ENCODE data around the gene CPSF6. TPM values are rescaled to one million over a fixed set of nuclear protein-coding genes. Genes with fewer than 3 reads are reported as not detected.
A peak's percentile ranks its signal among the peaks of the same experiment; 100 is the strongest.
"Not testable (repeated sequence)": the region's sequence is repeated elsewhere in the genome, so short reads cannot be mapped to it uniquely, and the experiment has no call there.

The CPSF6 gene, protein sequence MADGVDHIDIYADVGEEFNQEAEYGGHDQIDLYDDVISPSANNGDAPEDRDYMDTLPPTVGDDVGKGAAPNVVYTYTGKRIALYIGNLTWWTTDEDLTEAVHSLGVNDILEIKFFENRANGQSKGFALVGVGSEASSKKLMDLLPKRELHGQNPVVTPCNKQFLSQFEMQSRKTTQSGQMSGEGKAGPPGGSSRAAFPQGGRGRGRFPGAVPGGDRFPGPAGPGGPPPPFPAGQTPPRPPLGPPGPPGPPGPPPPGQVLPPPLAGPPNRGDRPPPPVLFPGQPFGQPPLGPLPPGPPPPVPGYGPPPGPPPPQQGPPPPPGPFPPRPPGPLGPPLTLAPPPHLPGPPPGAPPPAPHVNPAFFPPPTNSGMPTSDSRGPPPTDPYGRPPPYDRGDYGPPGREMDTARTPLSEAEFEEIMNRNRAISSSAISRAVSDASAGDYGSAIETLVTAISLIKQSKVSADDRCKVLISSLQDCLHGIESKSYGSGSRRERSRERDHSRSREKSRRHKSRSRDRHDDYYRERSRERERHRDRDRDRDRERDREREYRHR
- total RNA-seq (2014; rRNA removed; shearing (Covaris generic)): 87.4 and 104 TPM in 2 replicates

DNA sequence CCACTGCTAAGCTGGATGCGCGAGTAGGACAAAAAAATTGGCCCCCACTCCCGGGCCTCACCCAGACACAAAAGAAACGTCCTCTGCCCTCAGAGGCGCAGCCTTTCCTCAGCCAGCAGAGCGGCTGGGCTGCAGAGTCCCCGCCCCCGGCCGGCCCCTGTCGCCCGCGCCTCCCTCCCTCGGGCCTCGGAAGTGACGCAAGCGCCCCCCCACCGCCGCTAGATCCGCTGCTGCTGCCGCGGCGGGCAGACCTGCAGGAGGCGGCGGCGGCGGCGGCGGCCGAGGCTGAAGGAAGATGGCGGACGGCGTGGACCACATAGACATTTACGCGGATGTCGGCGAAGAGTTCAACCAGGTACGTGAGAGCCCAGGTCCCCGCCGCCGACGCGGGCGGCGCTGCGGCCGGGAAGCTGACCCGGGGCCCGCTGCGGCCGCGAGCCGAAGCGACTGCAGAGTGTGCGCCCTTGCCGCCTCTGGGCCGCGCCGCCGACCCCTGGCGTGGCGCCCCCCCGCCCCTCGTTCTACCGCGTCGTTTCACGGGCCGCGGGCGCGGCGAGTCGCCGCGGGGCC, at the start of gene CPSF6:
CPSF6 (plus strand) TSS at position 218 of the 570 bp plus-strand sequence; CDS start at position 296, 78 bp downstream.
- peak; percentile 90 for DNase-seq (ENCODE audit: low spot score)

DNA sequence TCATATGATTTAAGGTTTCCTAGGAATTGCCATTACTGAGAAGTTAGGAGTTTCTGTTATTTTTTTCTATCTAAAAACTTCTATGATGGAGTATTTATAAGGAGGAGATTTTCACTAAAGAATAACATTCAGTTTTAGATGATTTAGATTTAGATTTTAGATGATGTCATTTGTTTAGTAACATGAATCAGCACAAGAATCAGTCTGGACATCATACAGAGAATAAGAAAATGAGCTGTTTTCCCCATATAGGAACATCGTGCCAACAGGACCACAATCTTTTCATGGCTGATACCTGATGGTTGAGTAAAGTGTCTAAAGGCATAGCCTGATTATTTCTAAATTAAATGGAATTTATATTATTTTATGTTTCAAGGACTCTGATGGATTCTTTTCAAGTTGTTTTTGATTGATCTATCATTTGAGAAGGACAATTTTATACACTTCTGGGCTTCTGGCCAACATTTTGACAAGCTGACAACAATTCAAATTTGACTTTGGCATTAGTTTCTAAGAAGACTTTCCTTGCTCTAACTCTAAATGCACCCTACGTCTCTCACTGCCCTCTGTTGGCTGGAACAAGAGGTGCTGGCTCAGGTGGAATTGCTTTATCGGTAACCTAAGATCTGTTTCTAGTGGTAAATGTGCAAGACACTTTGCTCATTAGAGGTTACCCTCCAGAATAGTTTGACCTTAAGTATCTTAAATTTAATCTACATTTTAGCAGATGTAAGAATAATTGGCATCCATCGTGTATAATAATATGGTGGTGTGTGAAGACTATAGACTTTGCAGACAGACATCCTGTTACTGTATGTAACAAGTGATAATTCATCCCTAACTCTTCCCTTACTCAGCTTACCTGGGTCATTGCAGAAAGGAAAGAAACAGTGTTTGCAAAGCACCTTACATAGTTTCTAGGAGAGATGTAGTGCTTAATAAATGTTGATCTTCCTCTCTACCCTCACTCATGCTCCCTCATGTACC, 42.8 kb upstream of the CPSF6 start:
- DNase-seq (ENCODE audit: low spot score): peak; percentile 44

DNA sequence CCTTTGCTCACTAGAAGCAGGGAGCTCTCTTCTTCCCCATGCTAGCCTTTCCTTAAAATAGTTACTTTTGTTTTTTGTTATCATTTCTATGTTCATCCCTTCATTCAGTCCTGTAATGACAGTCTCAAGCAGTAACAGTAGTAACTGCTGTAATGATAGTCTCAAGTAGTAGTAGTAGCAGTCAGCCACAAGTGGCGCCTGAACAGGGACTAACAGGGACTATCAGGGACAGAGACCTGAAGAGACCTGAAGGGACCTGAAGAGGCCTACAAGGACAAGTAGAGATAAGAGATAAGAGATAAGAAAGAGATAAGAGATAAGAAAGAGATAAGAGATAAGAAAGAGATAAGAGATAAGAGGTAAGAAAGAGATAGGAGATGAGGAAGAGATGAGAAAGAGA, 39.4 kb upstream of the CPSF6 start:
- not testable (repeated sequence) for DNase-seq (ENCODE audit: low spot score)

DNA sequence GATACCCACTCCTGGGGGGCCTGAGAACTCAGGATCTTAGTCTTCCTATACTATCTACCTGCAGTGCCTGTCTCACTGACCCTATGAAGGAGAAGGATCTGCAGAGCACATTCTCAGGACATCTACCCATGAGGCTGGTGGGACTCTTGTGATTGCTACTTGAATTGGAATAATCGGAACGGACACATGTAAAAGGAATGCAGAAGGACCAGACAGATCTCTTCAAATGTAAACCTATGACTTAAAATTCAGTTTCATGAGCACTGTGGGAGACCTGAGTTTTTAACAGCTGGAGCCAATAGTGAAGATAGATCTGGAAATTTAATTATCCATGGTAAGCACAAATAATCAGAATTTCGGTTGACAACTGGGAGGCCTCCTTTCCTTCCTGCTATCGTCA, 35.2 kb upstream of the CPSF6 start:
- no peak for DNase-seq (ENCODE audit: low spot score)

DNA sequence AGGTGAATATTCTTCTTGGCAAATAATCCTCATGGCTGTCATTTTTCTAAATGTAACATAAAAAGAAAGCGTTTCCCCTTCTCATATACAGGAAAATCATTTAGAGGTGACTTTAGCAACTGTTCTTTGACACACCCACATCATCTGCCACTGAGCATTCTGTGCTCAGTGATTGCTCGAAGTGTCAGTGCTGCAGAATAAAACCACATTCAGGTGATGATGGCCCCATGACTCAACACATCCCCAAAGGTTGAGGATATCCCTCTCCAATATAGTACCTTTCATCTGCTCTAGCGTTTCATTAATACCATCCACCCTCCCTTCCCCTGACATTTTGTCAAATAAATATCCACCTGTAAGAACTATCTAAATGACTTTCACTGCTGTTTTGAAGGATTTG, 28.7 kb upstream of the CPSF6 start:
- no peak for DNase-seq (ENCODE audit: low spot score)

DNA sequence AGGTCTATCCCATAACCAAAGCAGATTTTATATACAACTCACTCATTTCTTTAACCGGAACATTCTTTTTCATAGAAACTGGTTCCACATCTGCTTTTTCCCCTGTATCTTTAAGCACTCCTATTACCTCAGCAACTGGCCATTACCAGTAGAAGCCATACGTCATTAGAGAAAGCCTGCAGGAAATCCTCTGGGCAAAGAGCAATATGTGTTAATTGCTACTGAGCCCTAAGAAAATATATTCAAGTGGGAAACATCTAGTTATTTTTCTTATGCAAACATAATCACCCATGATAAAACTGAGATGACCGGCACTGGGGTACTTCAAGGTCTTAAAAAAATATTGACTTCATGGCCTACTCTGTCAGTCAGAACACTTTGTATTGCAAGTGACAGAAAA, 28.2 kb upstream of the CPSF6 start:
- DNase-seq (ENCODE audit: low spot score): no peak

DNA sequence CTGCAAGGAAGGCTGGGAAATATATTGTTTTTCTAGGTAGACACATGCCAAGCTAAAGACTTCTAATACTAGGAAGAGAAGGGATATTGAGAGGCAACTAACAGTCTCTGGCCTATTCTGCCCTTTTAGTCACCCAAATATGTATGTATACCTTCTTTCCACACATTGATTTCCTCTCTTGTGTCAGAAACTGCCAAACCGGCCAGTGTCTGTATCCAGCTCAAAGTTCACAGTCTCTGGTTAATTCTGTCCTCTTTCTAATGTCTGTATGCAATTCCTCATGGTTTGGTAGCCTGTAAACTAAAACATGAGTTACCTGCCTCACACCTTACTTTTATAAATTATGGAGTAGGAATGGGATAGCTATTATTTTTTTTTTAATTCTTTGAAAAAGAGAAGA, 25.2 kb upstream of the CPSF6 start:
- no peak for DNase-seq (ENCODE audit: low spot score)

DNA sequence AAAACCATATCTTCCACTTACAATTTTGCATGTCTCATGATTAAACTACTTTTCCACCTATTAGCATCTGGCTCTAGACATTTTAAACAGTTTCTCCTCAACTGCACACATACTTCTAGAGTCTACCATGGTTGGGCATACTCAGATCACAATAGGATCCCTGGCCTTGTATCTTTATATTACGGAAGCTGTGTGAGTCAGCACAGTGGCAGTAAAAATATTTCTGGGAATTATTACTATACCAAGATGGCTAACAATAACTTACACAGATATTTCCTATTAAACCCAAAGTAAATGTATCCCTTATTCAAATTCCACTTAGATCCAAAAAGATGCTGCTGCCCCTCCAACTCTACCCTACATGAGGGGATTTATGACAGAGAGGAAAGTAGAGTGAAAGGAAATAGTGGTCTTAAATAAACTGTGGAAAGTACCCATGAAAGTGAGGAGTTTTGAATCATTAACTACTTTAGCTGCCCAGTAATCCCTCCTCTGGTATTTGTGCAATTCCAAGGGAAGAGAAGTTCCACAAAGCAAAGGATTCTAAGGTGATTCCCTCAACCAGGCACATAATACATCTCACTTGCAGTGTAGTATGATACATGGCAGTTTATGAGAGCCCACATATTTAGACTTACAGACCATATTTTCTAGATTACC, 14.0 kb upstream of the CPSF6 start:
- DNase-seq (ENCODE audit: low spot score): no peak

DNA sequence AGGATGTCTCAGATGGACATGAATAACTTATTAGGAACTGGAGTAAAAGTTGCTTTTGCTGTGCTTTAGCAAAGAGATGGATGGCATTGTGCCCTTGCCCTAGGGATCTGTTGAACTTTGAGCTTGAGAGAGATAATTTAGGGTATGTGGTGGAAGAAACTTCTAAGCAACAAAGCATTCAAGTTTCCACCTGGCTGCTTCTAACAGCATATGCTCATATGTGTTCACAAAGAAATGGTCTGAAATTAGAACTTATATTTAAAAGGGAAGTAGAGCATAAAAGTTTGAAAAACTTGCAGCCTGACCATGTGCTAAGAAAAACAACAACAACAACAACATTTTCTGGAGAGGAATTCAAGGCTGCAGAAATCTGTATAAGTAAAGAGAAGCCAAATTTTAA, 7.9 kb upstream of the CPSF6 start:
- DNase-seq (ENCODE audit: low spot score): no peak

DNA sequence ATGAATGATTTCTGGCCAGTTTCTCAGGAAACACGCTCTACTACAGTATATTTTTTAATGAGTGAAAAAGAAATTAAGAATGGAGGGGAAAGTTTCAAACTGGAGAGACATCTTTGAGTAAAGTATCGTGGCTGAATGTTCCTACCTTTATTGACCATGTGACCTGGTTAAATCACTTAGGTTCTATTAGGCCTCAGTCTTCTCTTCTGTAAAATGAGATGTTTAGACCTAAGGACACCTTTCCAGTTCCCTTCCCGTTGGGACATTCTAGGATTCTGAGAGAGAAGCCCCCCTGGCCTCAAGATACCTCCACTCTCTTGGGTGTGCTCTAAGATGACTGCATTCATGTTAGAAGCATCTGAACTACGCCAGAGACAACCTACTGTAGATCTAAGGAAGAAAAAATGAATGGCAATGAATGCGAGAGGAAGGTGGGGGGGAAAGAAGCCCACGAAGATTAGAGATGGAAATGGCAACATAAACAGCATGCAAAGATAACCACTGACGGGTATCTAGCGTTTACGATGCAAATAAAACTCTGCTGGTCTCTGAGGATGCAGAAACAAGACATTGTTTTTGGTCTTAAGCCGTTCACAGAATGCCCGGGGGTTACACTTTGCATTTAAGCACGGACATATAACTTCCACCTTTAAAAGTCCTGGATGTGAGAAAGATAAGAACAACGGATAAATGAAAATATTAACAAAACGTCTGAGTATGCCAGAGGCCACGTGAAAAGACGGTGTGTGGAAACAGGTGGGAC, 599 bp upstream of the CPSF6 start:
- peak; percentile 7 for DNase-seq (ENCODE audit: low spot score)

DNA sequence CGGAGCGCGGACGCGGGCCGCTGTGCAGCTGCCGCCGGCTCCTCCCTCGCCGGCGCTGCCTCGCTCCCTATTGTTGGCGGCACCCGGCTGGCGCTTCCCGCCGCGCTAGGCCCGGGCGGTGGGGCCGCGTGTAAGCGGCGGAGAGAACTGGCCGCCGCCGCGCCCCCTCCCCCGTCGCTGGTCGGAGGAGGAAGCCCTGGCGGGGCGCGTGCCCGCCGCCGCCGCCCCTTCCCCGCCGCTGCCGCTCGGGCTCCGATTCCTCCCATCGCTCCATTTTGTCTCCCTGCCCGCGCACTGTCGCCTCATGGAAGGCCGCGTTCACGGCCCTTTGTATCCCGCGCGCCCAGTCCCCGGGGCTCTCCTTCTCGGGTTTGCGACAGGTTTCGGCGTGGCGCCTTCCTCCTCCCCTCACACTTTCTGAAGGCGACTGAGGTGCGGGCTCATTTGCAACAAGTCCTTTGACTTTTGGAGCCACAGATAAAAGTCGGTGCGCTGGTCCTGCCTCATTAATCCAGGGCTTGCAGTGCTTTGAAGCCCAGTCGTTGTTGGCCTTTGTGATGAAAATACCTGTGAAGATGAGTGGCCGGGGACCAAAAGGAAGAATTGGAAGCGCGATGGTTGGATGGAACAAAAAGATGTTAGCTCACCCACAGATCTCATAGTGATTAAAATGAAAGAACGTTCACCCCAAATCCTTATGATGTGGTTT, 707 bp downstream of the CPSF6 start:
- peak; percentile 53 for DNase-seq (ENCODE audit: low spot score)

DNA sequence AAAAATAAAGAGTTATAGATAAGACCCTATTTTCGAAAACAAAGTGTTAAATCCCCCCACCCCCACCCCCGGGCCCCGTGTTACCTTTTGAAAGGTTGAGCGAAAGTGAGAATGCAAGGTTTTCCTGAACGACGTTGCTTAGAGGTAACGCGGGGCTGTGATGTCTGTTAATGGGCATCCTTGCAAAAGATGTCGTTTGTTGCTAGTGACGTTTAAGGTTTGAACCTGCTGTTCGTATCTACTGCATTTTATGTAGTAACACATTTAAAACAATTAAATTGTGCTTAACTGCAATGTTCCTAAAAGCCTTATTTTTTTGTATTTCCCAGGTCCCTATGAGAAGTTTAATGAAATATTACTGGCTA, 1.2 kb downstream of the CPSF6 start:
- peak; percentile 47 for DNase-seq (ENCODE audit: low spot score)

DNA sequence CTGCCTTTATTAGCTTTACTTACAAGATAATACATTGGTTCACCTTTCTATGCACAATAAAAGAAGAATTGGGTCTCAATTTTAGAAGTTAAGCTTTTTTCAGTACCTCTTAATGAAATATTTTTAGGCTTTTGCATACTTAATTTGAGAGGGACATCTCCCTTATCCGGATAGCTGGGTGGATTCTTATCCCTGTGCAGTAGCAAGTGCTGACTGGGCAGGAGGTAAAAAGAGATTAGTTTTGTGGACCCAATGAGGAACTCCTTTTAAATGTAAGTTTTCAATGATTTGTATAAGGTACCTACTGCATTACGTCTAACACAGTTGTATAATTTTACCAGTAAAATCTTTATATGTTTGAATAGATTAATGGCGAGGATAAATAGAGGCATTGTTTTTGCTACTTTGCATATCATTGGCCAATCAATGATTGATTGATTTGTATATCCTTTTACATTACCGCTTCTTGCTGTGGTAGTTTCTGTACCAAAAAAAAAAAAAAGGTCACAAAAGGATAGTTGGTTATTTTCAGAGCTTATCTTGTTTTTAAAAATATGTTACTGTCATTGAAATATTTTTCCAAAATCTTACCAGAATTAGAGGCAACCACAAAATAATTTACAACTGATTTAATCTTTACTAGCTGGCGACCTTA, 2.2 kb downstream of the CPSF6 start:
- DNase-seq (ENCODE audit: low spot score): peak; percentile 29

DNA sequence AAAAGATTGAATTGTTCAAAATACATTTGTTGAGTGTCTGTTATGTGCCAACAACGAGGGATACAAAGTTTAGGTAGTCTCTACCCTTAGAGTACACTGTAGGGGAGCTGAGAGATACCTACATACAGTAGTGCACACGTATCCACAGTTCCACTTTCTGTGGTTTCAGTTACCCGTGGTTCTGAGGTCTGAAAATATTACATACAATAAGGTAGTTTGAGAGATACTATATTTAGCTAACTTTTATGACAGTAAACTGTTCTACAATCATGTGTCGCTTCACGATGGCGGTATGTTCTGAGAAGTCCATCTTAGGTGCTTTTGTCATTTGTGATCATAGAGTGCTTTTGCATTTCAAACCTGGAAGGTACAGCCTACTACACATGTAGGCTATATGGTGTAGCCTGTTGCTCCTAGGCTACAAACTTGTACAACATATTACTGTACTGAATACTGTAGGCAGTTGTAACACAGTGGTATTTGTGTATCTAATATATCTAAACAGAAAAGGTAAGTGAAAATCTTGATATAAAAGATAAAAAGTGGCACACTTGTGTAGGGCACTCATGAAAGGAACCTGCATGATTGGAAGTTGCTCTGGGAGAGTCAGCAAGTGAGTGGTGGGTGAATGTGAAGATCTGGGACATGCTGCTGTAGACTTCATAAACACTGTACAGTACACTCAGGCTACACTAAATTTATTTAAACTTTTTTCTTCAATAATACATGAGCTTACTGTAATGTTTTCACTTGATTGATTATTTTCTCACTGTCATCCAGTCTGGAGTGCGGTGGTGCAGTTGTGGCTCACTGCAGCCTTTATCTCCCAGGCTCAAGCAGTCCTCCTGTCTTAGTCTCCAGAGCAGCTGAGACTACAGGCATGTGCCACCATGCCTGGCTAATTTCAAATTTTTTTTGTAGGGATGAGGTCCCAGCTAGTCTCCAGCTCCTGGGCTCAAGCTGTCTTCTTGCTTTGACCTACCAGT, 4.0 kb downstream of the CPSF6 start:
- DNase-seq (ENCODE audit: low spot score): no peak

DNA sequence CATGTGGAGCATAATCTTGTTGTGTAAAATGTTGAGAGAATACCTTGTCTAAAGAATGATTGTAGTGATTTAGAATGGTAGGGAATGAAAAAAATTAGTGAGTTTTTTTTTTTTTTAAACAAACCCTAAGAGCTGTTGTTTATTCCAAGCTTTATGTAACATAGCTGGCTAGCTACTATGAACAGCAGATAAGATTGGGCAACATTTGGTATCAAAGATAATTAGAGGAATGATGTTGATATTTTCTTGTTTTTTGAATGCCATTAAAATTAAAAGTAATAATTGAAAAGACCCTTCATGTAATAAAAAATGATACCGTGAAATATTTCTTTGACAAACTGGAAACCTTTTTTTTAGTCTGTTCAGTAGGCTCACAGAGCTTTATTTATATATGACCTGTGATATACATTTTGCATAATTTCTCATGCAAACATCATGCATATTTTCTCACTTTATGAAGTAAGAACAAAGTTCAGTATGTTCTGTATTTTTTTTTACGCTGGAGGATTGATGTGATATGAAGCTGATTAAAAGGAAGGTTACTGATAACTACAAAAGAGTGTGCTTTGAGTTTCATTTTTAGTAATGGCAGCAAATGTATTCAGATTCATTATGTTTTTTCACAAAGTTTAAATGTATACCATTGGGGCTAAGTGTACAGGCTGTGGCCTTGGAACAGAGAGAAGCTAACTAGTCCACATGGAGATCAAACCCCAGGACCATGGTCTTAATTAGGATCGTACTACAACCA, 8.1 kb downstream of the CPSF6 start:
- no peak for DNase-seq (ENCODE audit: low spot score)

DNA sequence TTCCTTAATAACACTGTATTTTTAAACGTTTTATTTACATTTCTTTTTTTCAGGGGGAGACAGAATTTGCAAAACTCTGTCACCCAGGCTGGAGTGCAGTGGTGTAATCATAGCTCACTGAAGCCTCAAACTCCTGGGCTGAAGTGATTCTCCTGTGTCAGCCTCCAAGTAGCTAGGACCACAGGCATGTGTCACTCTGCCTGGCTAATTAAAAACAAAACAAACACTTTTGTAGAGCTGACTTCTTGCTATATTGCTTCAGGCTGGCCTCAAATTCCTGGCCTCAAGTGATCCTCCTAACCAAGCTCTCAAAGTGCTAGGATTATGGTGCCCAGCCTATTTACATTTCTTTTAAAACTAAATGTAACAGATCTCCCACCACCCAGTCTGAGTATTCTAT, 12.7 kb downstream of the CPSF6 start:
- DNase-seq (ENCODE audit: low spot score): no peak

DNA sequence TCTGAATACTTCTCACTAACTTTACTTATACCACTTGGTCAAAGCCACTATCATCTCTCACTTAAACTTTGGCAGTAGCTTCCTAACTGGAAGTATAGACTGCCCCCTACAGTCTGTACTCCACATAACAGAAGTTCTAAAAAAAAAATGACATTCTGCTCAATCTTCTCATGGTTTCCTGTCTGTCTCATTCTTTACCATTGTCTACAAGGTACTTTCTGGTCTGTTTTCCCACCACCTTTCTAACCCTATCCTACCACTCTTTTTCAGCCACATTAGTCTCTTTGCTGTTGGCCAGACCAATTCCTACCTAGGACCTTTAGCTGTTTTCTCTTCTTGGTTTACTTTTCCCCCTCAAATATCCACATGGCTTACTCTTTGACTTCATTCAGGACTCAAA, 14.7 kb downstream of the CPSF6 start:
- DNase-seq (ENCODE audit: low spot score): peak; percentile 63
